OCI-LY1 (cell line): ENCODE data around the gene SCN4B.

Experiments
- H2AFZ ChIP-seq: fragments of 200-600 bp; sonication (generic), shearing (Covaris generic); 2 replicates; pipeline ENCODE4 v1.6.0; 2014; ENCODE audit warnings: antibody characterized with exemption, mild to moderate bottlenecking, low read length
- H3F3A ChIP-seq: fragments of 200-600 bp; sonication (generic), shearing (Covaris generic); 2 replicates; pipeline ENCODE4 v1.6.0; 2014; ENCODE audit warnings: mild to moderate bottlenecking, antibody characterized with exemption, low read length, moderate library complexity; ENCODE audit not compliant: insufficient read depth
- H3K27ac ChIP-seq: fragments of 200-600 bp; sonication (generic); 2 replicates; pipeline ENCODE4 v1.5.1; 2014; ENCODE audit warnings: low read length, mixed run types, mild to moderate bottlenecking, low read depth; ENCODE audit not compliant: poor library complexity, severe bottlenecking
- H3K27me3 ChIP-seq: fragments of 200-600 bp; sonication (generic); 2 replicates; pipeline ENCODE4 v1.6.0; 2014; ENCODE audit warnings: antibody characterized with exemption, mild to moderate bottlenecking, low read length, moderate library complexity; ENCODE audit not compliant: insufficient read depth
- H3K36me3 ChIP-seq: fragments of 200-600 bp; sonication (generic); 2 replicates; pipeline ENCODE4 v1.6.1; 2014; ENCODE audit warnings: mild to moderate bottlenecking, antibody characterized with exemption, low read length, moderate library complexity, mixed read lengths; ENCODE audit not compliant: insufficient read depth
- H3K4me1 ChIP-seq: fragments of 200-600 bp; sonication (generic); 2 replicates; pipeline ENCODE4 v1.5.1; 2014; ENCODE audit warnings: mild to moderate bottlenecking, low read length, moderate library complexity; ENCODE audit not compliant: insufficient read depth, severe bottlenecking
- H3K4me2 ChIP-seq: fragments of 200-600 bp; sonication (generic), shearing (Covaris generic); 2 replicates; pipeline ENCODE4 v1.6.1; 2014; ENCODE audit warnings: low read length
- H3K4me3 ChIP-seq: fragments of 200-600 bp; sonication (generic); 2 replicates; pipeline ENCODE4 v1.5.1; 2014; ENCODE audit warnings: low read length, low read depth, mild to moderate bottlenecking, mixed read lengths; ENCODE audit not compliant: poor library complexity, severe bottlenecking
- H3K79me2 ChIP-seq: fragments of 200-600 bp; shearing (Covaris generic); 2 replicates; pipeline ENCODE4 v1.6.1; 2016; ENCODE audit warnings: mixed run types, low read length, mixed read lengths; ENCODE audit not compliant: insufficient read depth
- H3K9ac ChIP-seq: fragments of 200-600 bp; sonication (generic), shearing (Covaris generic); 2 replicates; pipeline ENCODE4 v1.6.1; 2014; ENCODE audit warnings: mild to moderate bottlenecking, low read length, mixed read lengths
- H3K9me2 ChIP-seq: fragments of 200-600 bp; sonication (generic), shearing (Covaris generic); 2 replicates; pipeline ENCODE4 v1.6.1; 2014; ENCODE audit warnings: low read depth, mild to moderate bottlenecking, low read length, mixed read lengths
- H3K9me3 ChIP-seq: fragments of 200-600 bp; shearing (Covaris generic); 2 replicates; pipeline ENCODE4 v1.6.1; 2014; ENCODE audit warnings: low read length, mixed read lengths
- H4K20me1 ChIP-seq: fragments of 200-600 bp; sonication (generic), shearing (Covaris generic); 2 replicates; pipeline ENCODE4 v1.6.0; 2016; ENCODE audit warnings: mild to moderate bottlenecking, low read length; ENCODE audit not compliant: insufficient read depth
- CTCF ChIP-seq: fragments of 200-600 bp; sonication (generic), shearing (Covaris generic); IDR thresholded peaks from 2 replicates; pipeline ENCODE4 v1.5.1; 2017; ENCODE audit warnings: mild to moderate bottlenecking, antibody characterized with exemption, low read length, moderate library complexity, mixed read lengths
- EZH2 ChIP-seq: fragments of 200-600 bp; sonication (generic), shearing (Covaris generic); IDR thresholded peaks from 2 replicates; pipeline ENCODE4 v1.8.0; 2017; ENCODE audit warnings: borderline replicate concordance, mixed run types, mild to moderate bottlenecking, antibody characterized with exemption, low read length, moderate library complexity, mixed read lengths

Gene SCN4B

DNA sequence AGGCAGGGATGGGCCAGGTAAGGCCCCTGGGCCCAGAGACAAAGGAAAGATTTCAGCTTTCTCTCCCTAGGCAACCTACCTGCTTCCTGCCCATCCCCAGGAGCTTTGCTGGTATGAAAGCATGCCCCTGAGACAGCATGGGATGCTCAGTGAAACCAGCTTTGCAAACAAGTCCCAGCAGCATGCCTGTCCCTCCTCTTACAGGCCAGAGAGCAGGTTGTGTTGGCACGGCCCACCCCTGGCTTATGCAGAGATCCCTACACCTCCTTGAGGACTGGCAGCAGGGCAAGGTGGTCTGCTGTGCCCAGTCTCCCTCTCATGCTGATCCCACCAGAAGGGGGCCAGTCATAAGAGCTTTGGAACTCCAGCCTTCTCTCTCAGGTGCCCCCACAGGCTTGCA is 3.1 kb downstream of the SCN4B start:
- TF ChIP-seq CTCF (no peak), EZH2 (no peak)
- Histone ChIP-seq H3K9me3 (no peaks in the 10 kb centered on the region), H3K9ac (no peak overlapping the region), H3K27ac (no peak overlapping the region), H3K27me3 (no peaks in the 10 kb centered on the region), H3K4me3 (no peak overlapping the region), H2AFZ (no peak overlapping the region), H4K20me1 (no peaks in the 10 kb centered on the region), H3K4me1 (peaks cover 4% of the 10 kb centered on the region), H3K79me2 (no peaks in the 10 kb centered on the region), H3K9me2 (no peaks in the 10 kb centered on the region), H3F3A (no peaks in the 10 kb centered on the region), H3K4me2 (no peak overlapping the region), H3K36me3 (no peaks in the 10 kb centered on the region)

DNA sequence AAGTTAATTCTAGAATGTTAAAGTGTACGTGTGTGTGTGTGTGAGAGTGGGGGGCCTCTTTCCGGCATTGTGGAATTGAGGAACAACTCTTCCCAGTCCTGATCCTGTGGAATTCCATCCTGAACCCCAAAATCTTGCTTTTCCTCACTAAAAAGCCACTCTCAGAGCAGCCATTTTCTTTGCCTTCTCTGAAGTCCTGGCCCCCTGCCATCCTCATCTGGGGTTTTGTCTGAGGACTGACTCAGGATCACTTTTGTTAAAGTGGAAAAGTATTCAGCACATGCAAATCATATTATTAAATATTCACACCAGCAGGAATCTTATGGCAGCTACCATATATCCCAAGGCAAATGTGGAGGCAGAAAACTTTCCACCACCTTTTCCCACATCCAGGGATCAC is 3.8 kb downstream of the SCN4B start:
- Histone ChIP-seq H3K79me2 (no peaks in the 10 kb centered on the region), H3K4me1 (peaks cover 4% of the 10 kb centered on the region), H3K4me3 (no peak overlapping the region), H3F3A (no peaks in the 10 kb centered on the region), H3K4me2 (no peak overlapping the region), H3K36me3 (no peaks in the 10 kb centered on the region), H4K20me1 (no peaks in the 10 kb centered on the region), H3K27me3 (no peaks in the 10 kb centered on the region), H3K9me3 (no peaks in the 10 kb centered on the region), H2AFZ (no peak overlapping the region), H3K9ac (no peak overlapping the region), H3K9me2 (no peaks in the 10 kb centered on the region), H3K27ac (no peak overlapping the region)
- no peak for TF ChIP-seq CTCF
- TF ChIP-seq EZH2, result no peak

- Histone ChIP-seq H3K9ac (no peak overlapping the region), H3K4me2 (no peak overlapping the region), H2AFZ (no peak overlapping the region), H3F3A (no peaks in the 10 kb centered on the region), H3K9me2 (no peaks in the 10 kb centered on the region), H3K27me3 (no peaks in the 10 kb centered on the region), H4K20me1 (no peaks in the 10 kb centered on the region), H3K4me3 (no peak overlapping the region), H3K36me3 (no peaks in the 10 kb centered on the region), H3K27ac (no peak overlapping the region), H3K4me1 (peaks cover 4% of the 10 kb centered on the region), H3K79me2 (no peaks in the 10 kb centered on the region), H3K9me3 (no peaks in the 10 kb centered on the region)
- no peak for TF ChIP-seq CTCF
- TF ChIP-seq EZH2, result no peak
Observed at GRCh38 chr11:118148240-118148639, 4.4 kb downstream of the SCN4B start.
